Measurements from ENCODE around the gene SPARC.
"Not testable (repeated sequence)": the region's sequence is repeated elsewhere in the genome, so short reads cannot be mapped to it uniquely, and the experiment has no call there.

Gene SPARC

GRCh38 chr5:151686674-151687407 is at the start of gene SPARC:
SPARC (minus strand) TSS chr5:151686915; CDS start chr5:151676188, 10,727 bp downstream.
- DNase-seq, result no peak

- no peak for DNase-seq
Measured at GRCh38 chr5:151735646-151736045, 48.9 kb upstream of the SPARC start.

- DNase-seq, result no peak
Measured at GRCh38 chr5:151734064-151734408, 47.3 kb upstream of the SPARC start.

- no peak for DNase-seq
Measured at GRCh38 chr5:151733358-151734063, 46.8 kb upstream of the SPARC start.

GRCh38 chr5:151730381-151730780 is 43.7 kb upstream of the SPARC start:
- DNase-seq, result no peak

- not testable (repeated sequence) for DNase-seq
Measured at GRCh38 chr5:151729597-151729996, 42.9 kb upstream of the SPARC start.

- no peak for DNase-seq
Measured at GRCh38 chr5:151724360-151724759, 37.6 kb upstream of the SPARC start.

- DNase-seq, result no peak
Measured at GRCh38 chr5:151722546-151722945, 35.8 kb upstream of the SPARC start.

GRCh38 chr5:151721812-151722391 is 35.2 kb upstream of the SPARC start:
- no peak for DNase-seq

GRCh38 chr5:151721087-151721646 is 34.5 kb upstream of the SPARC start:
- no peak for DNase-seq

- DNase-seq, result no peak
Measured at GRCh38 chr5:151720215-151720614, 33.5 kb upstream of the SPARC start.

GRCh38 chr5:151719228-151720000 is 32.7 kb upstream of the SPARC start:
- DNase-seq, result peak; percentile 48

- DNase-seq, result no peak
Measured at GRCh38 chr5:151718646-151719045, 31.9 kb upstream of the SPARC start.

GRCh38 chr5:151718153-151718552 is 31.4 kb upstream of the SPARC start:
- DNase-seq, result no peak

- DNase-seq, result no peak
Measured at GRCh38 chr5:151717416-151717815, 30.7 kb upstream of the SPARC start.

- no peak for DNase-seq
Measured at GRCh38 chr5:151709109-151709735, 22.5 kb upstream of the SPARC start.

- DNase-seq, result no peak
Measured at GRCh38 chr5:151708126-151708525, 21.4 kb upstream of the SPARC start.

- DNase-seq, result no peak
Measured at GRCh38 chr5:151707567-151707966, 20.9 kb upstream of the SPARC start.

GRCh38 chr5:151706906-151707305 is 20.2 kb upstream of the SPARC start:
- DNase-seq, result no peak

GRCh38 chr5:151703780-151704179 is 17.1 kb upstream of the SPARC start:
- DNase-seq, result no peak

GRCh38 chr5:151703227-151703626 is 16.5 kb upstream of the SPARC start:
- DNase-seq, result no peak

GRCh38 chr5:151700820-151701219 is 14.1 kb upstream of the SPARC start:
- DNase-seq, result no peak

- DNase-seq, result no peak
Measured at GRCh38 chr5:151700296-151700695, 13.6 kb upstream of the SPARC start.

Data from hematopoietic multipotent progenitor cell treated with erythropoietin and hydrocortisone succinate and interleukin-3 and kit ligand, for 8 days (in vitro differentiated cells).